NCI-H526 (cell line): Measurements from ENCODE around the gene MAML3.

Experiments
- DNase-seq, 2 experiments: peaks; one replicate each; lab custom pipeline; 2025; lab: John Stamatoyannopoulos, UW

The MAML3 gene

DNA sequence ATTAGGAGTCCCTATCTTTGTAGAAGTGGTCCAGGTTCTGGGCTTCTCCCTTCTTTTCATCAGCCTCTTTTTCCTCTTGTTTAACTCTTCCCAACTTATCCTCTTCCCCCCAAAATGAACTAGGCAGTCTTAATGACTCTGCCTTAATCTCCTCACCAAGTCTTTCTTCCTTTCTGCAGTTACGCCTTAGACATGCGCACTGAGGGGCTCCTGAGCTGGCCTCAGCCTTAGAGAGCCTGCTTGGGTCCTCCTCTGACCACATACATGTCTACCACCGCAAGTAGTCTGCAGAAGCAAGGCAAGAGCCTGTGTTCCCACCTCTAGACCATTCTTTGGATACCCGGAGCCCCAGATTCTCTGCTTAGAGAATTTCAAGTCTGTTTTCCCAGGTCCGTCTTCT, 288.4 kb downstream of the MAML3 start:
- DNase-seq, result no peak

DNA sequence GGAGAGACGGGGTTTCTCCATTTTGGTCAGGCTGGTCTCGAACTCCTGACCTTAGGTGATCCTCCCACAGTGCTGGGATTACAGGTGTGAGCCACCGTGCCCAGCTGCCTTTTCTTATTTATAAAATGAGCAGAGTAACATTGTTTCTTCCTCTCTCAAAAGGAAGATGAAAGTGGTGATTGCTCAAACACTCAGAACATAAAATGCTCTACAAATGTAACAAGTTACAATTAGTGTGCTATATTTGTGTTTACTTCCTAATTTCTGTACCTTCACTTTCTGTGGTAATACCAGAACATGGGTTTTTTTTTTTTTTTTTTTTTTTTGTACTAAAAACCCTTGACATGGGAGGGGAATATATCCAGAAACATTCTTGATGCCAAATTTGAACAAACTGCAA, 290.5 kb downstream of the MAML3 start:
- no peak for DNase-seq

DNA sequence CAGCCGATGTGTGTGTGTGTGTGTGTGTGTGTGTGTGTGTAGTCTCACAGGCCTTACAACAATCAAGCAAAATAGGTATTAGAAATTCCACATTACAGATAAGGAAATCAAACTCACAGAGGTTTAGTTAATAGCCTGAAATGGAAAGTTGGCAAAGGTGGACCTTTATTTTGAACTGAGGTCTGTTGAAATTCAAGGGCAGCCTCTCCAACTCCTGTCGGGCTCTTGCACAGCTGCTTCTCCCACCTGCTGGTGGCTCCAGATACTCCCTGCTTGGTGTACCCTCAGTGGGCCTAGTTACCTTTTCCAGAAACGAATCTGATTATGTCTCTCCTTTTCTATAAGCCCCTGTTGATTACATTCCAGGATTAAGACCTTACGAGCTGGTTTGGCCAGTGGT, 292.5 kb downstream of the MAML3 start:
- DNase-seq, result no peak

DNA sequence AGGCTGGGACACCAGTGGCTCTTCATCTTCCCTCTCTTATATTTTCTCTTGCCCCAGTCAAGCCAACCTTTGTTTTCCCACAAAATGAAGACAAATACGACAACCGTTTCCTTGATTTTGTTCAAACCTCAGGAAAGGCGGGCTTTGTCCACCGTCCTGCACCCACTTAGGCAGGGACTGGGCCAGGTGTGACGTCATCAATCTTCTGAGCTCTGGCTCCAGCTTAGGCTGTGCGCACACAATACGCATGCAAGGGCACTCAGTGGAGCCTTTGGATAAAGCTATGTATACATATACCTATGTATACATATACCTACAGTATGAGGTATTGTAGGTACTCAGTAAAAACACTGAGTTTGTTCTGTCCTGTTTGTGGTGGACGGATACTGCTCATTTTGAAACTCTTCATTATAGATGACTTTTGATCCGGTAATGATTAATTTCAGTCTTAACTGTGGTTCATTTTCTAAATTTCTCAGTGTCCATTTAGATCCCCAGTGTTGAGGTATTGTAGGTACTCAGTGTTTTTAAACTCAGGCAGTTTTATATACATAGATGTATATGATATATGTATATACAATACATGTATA, 293.5 kb downstream of the MAML3 start:
- no peak for DNase-seq

- DNase-seq, result no peak
Observed at GRCh38 chr4:139859876-139860275, 294.1 kb downstream of the MAML3 start.

DNA sequence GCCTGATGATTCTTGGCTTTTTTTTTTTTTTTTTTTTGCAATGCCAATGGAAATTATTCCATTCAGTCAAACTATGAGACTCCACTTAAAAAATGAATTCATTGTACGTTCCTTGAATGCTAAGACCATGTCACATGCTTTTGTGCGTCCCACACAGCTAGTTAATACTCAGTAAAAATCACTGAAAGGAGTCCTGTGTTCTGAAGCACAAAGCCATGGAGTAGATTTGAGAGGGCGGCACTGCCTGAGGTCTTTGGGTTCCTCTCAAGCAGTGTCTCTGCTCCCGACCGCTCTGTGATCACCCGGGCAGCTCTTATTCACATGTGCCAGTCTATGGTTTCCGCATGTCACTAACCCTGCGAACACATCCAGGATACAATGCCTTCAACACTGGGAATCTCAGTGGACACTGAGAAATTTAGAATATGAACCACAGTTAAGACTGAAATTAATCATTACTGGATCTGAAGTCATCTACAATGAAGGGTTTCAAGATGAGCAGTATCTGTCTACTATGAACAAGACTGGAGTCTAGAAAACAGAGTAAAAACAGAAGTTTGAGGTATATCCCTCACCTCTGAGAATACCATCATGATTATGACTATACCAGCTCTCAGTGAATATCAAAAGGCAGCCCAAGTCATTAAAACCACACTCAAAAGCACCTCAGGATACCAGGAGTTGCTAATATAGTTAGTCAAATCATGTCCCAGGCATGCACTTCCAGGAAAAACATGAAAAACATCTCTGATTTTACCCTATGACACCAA, 295.4 kb downstream of the MAML3 start:
- no peak for DNase-seq

- no peak for DNase-seq
Observed at GRCh38 chr4:139857977-139858376, 296.0 kb downstream of the MAML3 start.

DNA sequence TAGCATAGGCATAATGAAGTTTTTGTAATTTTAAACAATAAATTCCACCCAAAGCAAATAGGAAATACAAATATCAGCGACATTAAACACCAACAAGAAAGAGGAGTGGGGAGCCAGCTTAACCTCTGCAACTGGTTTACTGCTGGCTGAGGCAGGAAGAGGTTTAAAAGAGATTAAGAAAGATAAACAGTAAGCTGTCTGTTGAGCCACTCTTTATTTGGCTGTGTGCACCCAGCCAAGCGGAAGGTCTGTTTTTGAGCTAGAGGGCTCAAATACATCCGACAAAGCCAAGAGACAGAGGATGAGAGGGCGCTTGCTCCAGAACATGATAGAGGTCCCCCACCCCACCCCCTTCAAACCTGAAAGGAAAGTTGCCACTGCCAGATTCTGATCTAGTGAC, 297.0 kb downstream of the MAML3 start:
- no peak for DNase-seq

- DNase-seq, result peak in 1 of 2 experiments; percentile 14
Observed at GRCh38 chr4:139854668-139855403, 299.1 kb downstream of the MAML3 start.

- no peak for DNase-seq
Observed at GRCh38 chr4:139853309-139853708, 300.7 kb downstream of the MAML3 start.

DNA sequence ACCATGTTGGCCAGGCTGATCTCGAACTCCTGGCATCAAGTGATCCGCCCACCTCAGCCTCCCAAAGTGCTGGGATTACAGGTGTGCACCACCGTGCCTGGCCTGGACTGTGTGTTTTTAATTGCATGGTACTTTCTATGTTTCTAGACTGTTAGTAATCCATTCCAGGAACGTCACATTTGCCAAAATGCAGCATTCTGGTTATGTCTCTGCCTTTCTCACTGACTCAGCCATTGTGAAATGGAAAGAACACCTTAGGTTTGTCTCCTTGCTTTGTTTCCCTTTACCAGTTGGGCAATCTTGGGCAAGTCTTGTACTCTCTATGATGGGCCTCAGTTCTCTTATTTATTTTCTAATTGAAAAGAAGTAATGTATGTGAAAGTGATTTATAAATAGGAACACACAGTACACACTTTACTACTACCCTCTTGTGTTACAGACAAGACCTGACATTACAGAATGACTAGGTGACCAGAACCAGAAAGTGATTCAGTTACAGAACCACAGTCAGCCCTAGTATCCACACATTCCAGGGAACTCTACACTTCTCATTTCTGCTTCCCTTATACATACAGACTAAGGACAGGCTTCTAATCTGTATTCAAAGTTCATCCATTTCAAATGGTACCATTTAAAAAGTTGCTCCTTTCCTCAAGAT, 301.2 kb downstream of the MAML3 start:
- no peak for DNase-seq

DNA sequence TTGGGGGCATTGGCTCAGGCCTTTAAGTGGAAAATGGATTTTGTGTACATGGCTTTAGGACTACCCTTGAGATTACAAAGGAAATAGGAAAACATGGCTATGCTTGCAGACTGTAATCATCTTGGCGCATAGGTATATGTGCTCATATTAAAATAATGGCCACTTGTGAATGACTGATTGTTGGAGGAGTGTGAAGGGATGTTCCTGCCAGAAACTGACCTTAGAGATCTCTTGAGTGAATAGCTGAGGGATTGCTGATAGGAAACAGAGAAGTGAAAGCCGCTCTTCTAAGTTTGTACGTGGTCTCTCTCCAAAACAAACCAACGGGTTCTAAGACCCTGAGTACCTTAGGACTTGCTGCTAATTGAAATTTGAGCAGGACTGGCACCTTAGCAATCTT, 302.3 kb downstream of the MAML3 start:
- no peak for DNase-seq

DNA sequence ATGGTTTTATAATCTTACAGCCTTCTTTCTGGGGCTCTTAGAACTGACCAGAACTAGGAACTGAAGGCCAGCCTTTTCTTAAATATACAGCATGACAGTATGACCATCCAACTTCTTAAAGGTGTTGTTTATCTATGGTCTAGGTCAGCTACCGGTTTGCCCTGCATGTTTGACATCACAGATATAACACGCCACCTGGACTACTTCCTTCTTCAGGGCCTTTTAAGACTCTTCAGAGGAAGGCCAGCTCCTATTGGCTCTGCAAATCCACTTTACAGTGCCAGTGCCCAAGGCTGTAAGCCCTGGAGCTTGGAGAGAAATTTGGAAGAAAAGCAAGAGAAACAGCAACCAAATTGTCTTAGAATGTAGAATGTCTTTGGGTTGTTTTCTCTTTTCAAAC, 302.9 kb downstream of the MAML3 start:
- DNase-seq, result no peak

- no peak for DNase-seq
Observed at GRCh38 chr4:139849219-139849618, 304.8 kb downstream of the MAML3 start.

GRCh38 chr4:139848028-139848427, 306.0 kb downstream of the MAML3 start:
- DNase-seq, result no peak

- DNase-seq, result no peak
Observed at GRCh38 chr4:139847602-139848001, 306.4 kb downstream of the MAML3 start.

- no peak for DNase-seq
Observed at GRCh38 chr4:139846766-139847165, 307.2 kb downstream of the MAML3 start.

DNA sequence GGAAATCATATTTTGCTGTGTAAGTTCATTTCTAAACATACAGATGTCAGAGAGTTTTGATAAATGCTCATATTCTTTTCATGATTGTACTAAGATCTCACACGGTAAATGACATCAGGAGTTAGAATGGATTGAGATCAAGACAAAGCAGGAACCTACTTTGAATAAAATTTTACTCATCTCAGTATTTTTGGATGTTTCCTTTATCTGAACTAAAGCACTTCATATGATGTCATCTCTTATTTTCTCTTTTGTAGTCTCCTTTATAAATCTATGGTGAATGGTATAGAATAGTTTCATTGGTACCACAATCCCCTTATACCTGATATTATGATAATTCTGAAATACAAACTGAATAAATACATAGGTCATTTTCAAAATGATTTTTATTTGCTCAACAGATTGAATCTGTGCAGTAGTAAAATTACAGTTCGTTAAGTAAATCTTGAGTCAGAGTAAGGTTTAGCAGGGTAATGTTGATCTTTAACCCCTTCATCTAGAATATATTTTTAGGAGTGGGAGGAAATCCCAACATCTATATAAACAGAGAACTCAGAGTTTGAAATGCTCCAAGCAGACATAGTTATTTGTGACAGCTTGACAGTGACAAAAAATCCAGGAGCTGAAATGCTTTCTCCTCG, 308.4 kb downstream of the MAML3 start:
- DNase-seq, result peak in 1 of 2 experiments; percentile 32

DNA sequence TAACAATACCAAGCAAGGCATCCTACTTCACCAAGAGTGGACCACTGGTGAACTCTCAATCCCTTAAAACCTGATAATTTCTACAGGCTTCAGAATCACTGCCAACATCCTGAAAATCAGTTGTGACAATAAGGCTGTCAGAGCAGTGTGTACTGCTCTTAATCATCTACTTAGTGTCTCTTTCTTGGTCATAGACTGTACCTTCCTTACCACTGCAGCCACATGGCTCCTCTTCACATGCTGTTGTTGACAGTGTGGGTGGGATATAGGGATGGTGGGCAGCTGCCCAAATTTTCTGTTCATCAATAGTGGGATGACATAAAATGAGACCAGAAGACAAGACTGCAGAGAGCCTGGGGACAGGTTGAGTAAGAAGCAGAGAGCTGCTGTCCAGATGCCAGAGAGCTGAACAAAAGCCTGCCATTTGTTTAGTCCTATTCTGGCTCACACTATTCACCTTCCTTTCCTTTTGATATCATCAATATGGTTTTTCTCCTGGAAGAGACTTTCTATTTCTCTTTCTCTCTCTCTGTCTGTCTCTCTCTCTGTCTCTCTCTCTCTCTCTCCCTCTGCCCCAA, 309.4 kb downstream of the MAML3 start:
- no peak for DNase-seq

DNA sequence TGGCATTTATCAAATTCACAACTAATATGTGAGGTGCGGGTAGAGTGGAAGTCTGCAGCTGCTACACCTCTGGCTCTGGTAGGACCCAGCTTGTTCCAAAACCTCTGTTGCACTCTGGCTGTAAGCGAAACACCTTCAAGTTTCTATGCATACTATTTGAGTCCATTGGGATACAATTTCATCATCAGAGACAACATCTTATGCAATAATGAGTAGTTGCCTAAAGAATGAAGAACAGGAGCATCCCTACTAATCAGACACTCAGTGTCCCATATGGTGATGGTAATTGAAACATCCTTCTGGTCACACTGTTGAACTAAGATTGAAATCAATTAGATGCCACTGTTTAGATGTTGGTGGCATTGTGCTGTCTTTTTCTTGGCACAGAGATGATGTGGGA, 309.9 kb downstream of the MAML3 start:
- DNase-seq, result no peak

DNA sequence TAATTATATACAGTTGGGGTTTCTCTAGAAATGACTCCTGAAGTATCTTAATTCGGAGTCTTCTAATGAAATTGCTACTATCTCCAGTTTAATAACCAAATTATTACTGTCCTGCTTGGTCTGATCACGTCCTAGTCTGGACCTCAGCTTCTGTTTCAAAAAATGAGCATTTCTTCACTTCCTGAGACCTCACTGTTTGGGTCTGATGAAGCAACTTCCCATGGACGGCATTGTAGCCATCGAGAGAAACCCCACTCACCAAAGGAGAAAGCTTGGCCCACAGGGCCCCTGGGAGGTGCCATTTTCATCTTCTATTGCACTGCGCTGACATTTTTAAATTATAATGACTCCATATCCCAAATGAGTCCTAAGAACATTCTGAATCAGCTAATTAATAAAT, 310.3 kb downstream of the MAML3 start:
- DNase-seq, result no peak
